Thoracic aorta (tissue), 2 donors: Measurements from ENCODE around the gene PISD. TPM values are rescaled to one million over a fixed set of nuclear protein-coding genes. Genes with fewer than 3 reads are reported as not detected.
"Not testable (repeated sequence)": the region's sequence is repeated elsewhere in the genome, so short reads cannot be mapped to it uniquely, and the experiment has no call there.

ENCODE experiments used
- ATAC-seq: fragments of 150-250 bp; one replicate; pipeline ENCODE4 v1.8.0; 2017; ENCODE audit warnings: low read depth; ENCODE audit not compliant: insufficient number of reproducible peaks, low FRiP score
- DNase-seq: peaks from one replicate; pipeline ENCODE4 v3.0.0-alpha.2; 2020; ENCODE audit warnings: low spot score
- H3K27ac ChIP-seq, 2 donors: fragments of 200-600 bp; sonication (generic); 1 replicate in 1 of 2; 2 replicates in 1 of 2; pipeline ENCODE4 v1.5.1; 2016; ENCODE audit warnings: mild to moderate bottlenecking in 2 of 2, moderate library complexity in 2 of 2
- H3K27me3 ChIP-seq: fragments of 200-600 bp; sonication (generic); replicated peaks from 2 replicates; pipeline ENCODE4 v1.6.0; 2016; ENCODE audit warnings: mild to moderate bottlenecking; ENCODE audit not compliant: insufficient read depth
- H3K36me3 ChIP-seq: fragments of 200-600 bp; sonication (generic); one replicate; pipeline ENCODE4 v1.5.1; 2016
- H3K4me1 ChIP-seq, 2 donors: fragments of 200-600 bp; sonication (generic); 1 replicate in 1 of 2; 2 replicates in 1 of 2; pipeline versions ENCODE4 v1.5.1 to v1.6.0; 2016; ENCODE audit warnings: low read depth in 2 of 2, mild to moderate bottlenecking in 1 of 2; ENCODE audit not compliant: control insufficient read depth in 1 of 2
- H3K4me3 ChIP-seq: fragments of 200-600 bp; sonication (generic); 2 replicates; pipeline ENCODE4 v1.5.1; 2016; ENCODE audit warnings: mild to moderate bottlenecking
- H3K9me3 ChIP-seq: fragments of 200-600 bp; sonication (generic); 2 replicates; pipeline ENCODE4 v1.5.1; 2016
- CTCF ChIP-seq: fragments of 200-600 bp; sonication (generic); IDR thresholded peaks from one replicate; pipeline ENCODE4 v1.5.1; 2019; ENCODE audit warnings: antibody characterized with exemption
- total RNA-seq, 2 donors: library from RNA; depleted of rRNA; stranded (reverse); fragments of >200 nt; gene quantifications; one replicate each; pipeline versions ENCODE4 v1.1.0 to v1.2.3, GENCODE V29; 2016

The PISD gene
- total RNA-seq, 2 donors from 2014 or later, result 41.4 to 54.9 TPM

GRCh38 chr22:31680861-31681341, 18.9 kb upstream of the PISD start:
- Histone ChIP-seq H3K4me3 (no peak overlapping the region), H3K36me3 (peaks cover 4% of the 10 kb centered on the region), H3K9me3 (no peaks in the 10 kb centered on the region), H3K27me3 (no peaks in the 10 kb centered on the region), H3K27ac (peak overlapping the region; percentile 64 to 67), H3K4me1 (peaks cover 16 to 51% of the 10 kb centered on the region in 2 donors)
- no peak for TF ChIP-seq CTCF
- no peak for DNase-seq
- no peak for ATAC-seq

GRCh38 chr22:31678748-31679147, 16.7 kb upstream of the PISD start:
- TF ChIP-seq CTCF, result no peak
- DNase-seq (no peak), ATAC-seq (no peak)
- Histone ChIP-seq H3K4me3 (no peak overlapping the region), H3K9me3 (no peaks in the 10 kb centered on the region), H3K27me3 (no peaks in the 10 kb centered on the region), H3K27ac (peak overlapping the region in 1 of 2 donors; percentile 8), H3K4me1 (peaks cover 16 to 45% of the 10 kb centered on the region in 2 donors), H3K36me3 (no peaks in the 10 kb centered on the region)

GRCh38 chr22:31676700-31677099, 14.7 kb upstream of the PISD start:
- DNase-seq (peak; percentile 91), ATAC-seq (peak; percentile 93)
- Histone ChIP-seq H3K27me3 (no peaks in the 10 kb centered on the region), H3K9me3 (no peaks in the 10 kb centered on the region), H3K4me1 (peaks cover 10 to 24% of the 10 kb centered on the region in 2 donors), H3K27ac (peak overlapping the region; percentile 25 to 76), H3K36me3 (no peaks in the 10 kb centered on the region), H3K4me3 (peak overlapping the region; percentile 75)
- TF ChIP-seq CTCF, result no peak

- not testable (repeated sequence) for H3K9me3 ChIP-seq, H3K4me1 ChIP-seq, ATAC-seq, H3K36me3 ChIP-seq, DNase-seq, H3K27ac ChIP-seq, H3K4me3 ChIP-seq, H3K27me3 ChIP-seq
Observed at GRCh38 chr22:31674219-31674618, 12.2 kb upstream of the PISD start.

GRCh38 chr22:31668849-31669248, 6.8 kb upstream of the PISD start:
- not testable (repeated sequence) for H3K9me3 ChIP-seq, H3K4me1 ChIP-seq, H3K4me3 ChIP-seq, H3K27me3 ChIP-seq, DNase-seq, ATAC-seq, H3K36me3 ChIP-seq, H3K27ac ChIP-seq

GRCh38 chr22:31662668-31663037, 638 bp upstream of the PISD start:
- Histone ChIP-seq H3K27ac (peak overlapping the region; percentile 69 to 72), H3K9me3 (no peaks in the 10 kb centered on the region), H3K4me1 (peaks cover 14 to 22% of the 10 kb centered on the region in 2 donors), H3K36me3 (no peaks in the 10 kb centered on the region), H3K4me3 (peak overlapping the region; percentile 92), H3K27me3 (no peaks in the 10 kb centered on the region)
- DNase-seq, result no peak
- ATAC-seq, result no peak
- TF ChIP-seq CTCF, result no peak

GRCh38 chr22:31660860-31661341, 1.1 kb downstream of the PISD start:
- not testable (repeated sequence) for H3K27me3 ChIP-seq, ATAC-seq, DNase-seq, H3K9me3 ChIP-seq, H3K36me3 ChIP-seq, H3K27ac ChIP-seq
- Histone ChIP-seq H3K4me1 (peaks cover 14 to 22% of the 10 kb centered on the region in 2 donors), H3K4me3 (peak overlapping the region; percentile 92)
